Muscle layer of duodenum (tissue), 2 donors: Measurements from ENCODE around the gene HHATL.

Source experiments
- H3K27ac ChIP-seq: one replicate; pipeline ENCODE4 v1.7.0; 2013; ENCODE audit warnings: mild to moderate bottlenecking, low read length
- H3K27me3 ChIP-seq: one replicate; pipeline ENCODE4 v1.7.0; 2013; ENCODE audit warnings: low read depth, mild to moderate bottlenecking, control low read depth, low read length
- H3K36me3 ChIP-seq, 2 donors: one replicate each; pipeline ENCODE4 v1.7.0; 2013; ENCODE audit warnings: low read length in 2 of 2, control low read depth in 1 of 2, mild to moderate bottlenecking in 1 of 2; ENCODE audit not compliant: insufficient read depth in 2 of 2, control insufficient read depth in 1 of 2
- H3K4me1 ChIP-seq, 2 donors: one replicate each; pipeline ENCODE4 v1.7.0; 2013; ENCODE audit warnings: low read length in 2 of 2, mild to moderate bottlenecking in 2 of 2, control low read depth in 1 of 2, moderate library complexity in 1 of 2; ENCODE audit not compliant: insufficient read depth in 2 of 2, control insufficient read depth in 1 of 2
- H3K4me3 ChIP-seq, 2 donors: one replicate each; pipeline ENCODE4 v1.7.0; 2013; ENCODE audit warnings: low read length in 2 of 2, low read depth in 1 of 2, mild to moderate bottlenecking in 1 of 2
- H3K9me3 ChIP-seq, 2 donors: one replicate each; pipeline ENCODE4 v1.7.0; 2013; ENCODE audit warnings: low read length in 2 of 2, control low read depth in 1 of 2, mild to moderate bottlenecking in 1 of 2; ENCODE audit not compliant: control insufficient read depth in 1 of 2
- donor health status: healthy.

The HHATL gene

GRCh38 chr3:42732829-42733459, 30.3 kb upstream of the HHATL start:
- Histone ChIP-seq H3K9me3 (no peaks in the 10 kb centered on the region), H3K27ac (no peak overlapping the region), H3K27me3 (no peaks in the 10 kb centered on the region), H3K4me3 (no peak overlapping the region), H3K36me3 (no peaks in the 10 kb centered on the region), H3K4me1 (no peaks in the 10 kb centered on the region)

- no peaks in the 10 kb centered on the region for H3K9me3 ChIP-seq
- no peaks in the 10 kb centered on the region for H3K4me1 ChIP-seq
- no peak overlapping the region for H3K4me3 ChIP-seq
- no peak overlapping the region for H3K27ac ChIP-seq
- no peaks in the 10 kb centered on the region for H3K36me3 ChIP-seq
- H3K27me3 ChIP-seq: no peaks in the 10 kb centered on the region
Observed at GRCh38 chr3:42732196-42732828, 29.7 kb upstream of the HHATL start.

- Histone ChIP-seq H3K27ac (no peak overlapping the region), H3K9me3 (no peaks in the 10 kb centered on the region), H3K36me3 (no peaks in the 10 kb centered on the region), H3K4me1 (no peaks in the 10 kb centered on the region), H3K4me3 (no peak overlapping the region), H3K27me3 (no peaks in the 10 kb centered on the region)
Observed at GRCh38 chr3:42731476-42732195, 29.0 kb upstream of the HHATL start.

DNA sequence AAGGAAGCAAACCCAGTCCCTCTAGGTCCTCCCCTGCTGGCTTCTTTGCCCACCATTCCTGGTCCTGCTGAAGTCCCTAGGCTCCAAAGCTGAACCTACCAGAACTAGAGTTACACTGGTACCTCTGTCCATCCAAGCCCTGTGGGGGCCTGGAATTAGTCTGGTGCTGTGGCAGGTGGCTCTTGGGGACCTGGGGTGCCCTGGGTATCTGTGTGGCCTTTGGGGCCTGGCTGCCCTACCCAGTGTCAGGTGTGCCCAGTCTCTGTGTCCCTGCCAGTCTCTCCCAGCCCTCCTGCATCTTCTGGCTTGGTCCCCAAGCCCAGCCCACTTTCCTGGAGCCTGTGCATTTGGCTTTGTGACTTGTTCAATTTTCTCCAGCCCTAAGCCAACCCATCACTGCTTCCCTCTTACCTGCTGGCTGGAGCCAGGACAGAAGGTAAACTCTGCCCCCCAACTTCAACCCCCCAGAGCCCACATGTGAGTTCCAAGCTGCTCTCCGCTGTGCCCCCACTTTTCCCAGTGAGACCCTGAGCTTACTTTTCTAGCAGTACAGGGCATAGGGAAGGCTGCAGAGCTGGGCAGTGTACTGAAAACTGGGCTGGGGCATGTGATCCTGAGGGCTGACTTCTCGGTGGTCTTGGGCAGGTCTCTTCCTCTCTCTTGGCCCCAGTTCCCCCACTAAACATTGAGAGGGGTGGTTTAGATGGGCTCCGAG, 28.3 kb upstream of the HHATL start:
- no peaks in the 10 kb centered on the region for H3K4me1 ChIP-seq
- no peak overlapping the region for H3K27ac ChIP-seq
- no peak overlapping the region for H3K4me3 ChIP-seq

GRCh38 chr3:42730294-42730693, 27.7 kb upstream of the HHATL start:
- Histone ChIP-seq H3K27ac (no peak overlapping the region), H3K4me1 (no peaks in the 10 kb centered on the region), H3K36me3 (no peaks in the 10 kb centered on the region), H3K9me3 (no peaks in the 10 kb centered on the region), H3K27me3 (no peaks in the 10 kb centered on the region), H3K4me3 (no peak overlapping the region)

More for the DNA sequence above, 28.3 kb upstream of the HHATL start:
- Histone ChIP-seq H3K9me3 (no peaks in the 10 kb centered on the region), H3K36me3 (no peaks in the 10 kb centered on the region), H3K27me3 (no peaks in the 10 kb centered on the region)

GRCh38 chr3:42729404-42730145, 27.0 kb upstream of the HHATL start:
- H3K9me3 ChIP-seq: no peaks in the 10 kb centered on the region
- H3K27me3 ChIP-seq: no peaks in the 10 kb centered on the region
- H3K4me1 ChIP-seq: no peaks in the 10 kb centered on the region
- H3K27ac ChIP-seq: no peak overlapping the region
- no peak overlapping the region for H3K4me3 ChIP-seq
- H3K36me3 ChIP-seq: no peaks in the 10 kb centered on the region

DNA sequence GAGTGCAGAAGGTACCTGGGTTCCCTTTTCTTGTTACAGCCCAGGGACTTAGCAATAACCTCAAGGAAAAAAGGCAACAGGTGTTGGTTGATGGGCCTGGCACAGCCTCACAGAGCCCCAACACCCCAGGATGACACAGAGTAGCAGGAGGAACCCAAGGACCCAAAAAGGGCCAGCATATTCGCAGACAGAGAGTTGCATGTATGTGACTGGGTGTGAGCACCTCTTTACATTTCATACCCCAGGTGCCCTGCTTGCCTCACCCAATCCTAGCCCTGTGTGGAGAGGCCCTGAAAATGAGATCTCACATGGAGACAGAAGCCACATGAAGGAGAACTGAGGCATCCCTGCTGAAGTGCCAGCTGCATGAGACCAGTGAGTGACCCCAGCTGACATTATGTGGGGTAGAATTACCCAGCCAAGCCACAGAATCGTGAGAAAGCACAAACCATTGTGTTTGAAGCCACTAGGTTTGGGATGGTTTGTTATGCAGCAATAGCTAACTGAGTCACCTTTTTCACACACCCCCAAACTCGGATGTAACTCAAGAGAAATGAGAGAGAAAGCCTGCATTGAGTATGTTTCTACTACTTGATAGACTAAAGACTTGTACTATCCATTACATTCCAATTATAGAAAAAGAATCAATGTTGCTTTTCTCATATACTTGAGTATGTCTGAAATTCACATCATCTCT, 26.2 kb upstream of the HHATL start:
- Histone ChIP-seq H3K4me1 (no peaks in the 10 kb centered on the region), H3K27me3 (no peaks in the 10 kb centered on the region), H3K27ac (no peak overlapping the region), H3K9me3 (no peaks in the 10 kb centered on the region), H3K36me3 (no peaks in the 10 kb centered on the region), H3K4me3 (no peak overlapping the region)

GRCh38 chr3:42728056-42728455, 25.5 kb upstream of the HHATL start:
- H3K27me3 ChIP-seq: no peaks in the 10 kb centered on the region
- H3K4me1 ChIP-seq: no peaks in the 10 kb centered on the region
- H3K27ac ChIP-seq: no peak overlapping the region
- H3K9me3 ChIP-seq: no peaks in the 10 kb centered on the region
- H3K36me3 ChIP-seq: no peaks in the 10 kb centered on the region
- H3K4me3 ChIP-seq: no peak overlapping the region

- no peak overlapping the region for H3K4me3 ChIP-seq
- no peaks in the 10 kb centered on the region for H3K9me3 ChIP-seq
- H3K27me3 ChIP-seq: no peaks in the 10 kb centered on the region
- H3K27ac ChIP-seq: no peak overlapping the region
- H3K4me1 ChIP-seq: no peaks in the 10 kb centered on the region
- H3K36me3 ChIP-seq: no peaks in the 10 kb centered on the region
Observed at GRCh38 chr3:42725454-42725853, 22.9 kb upstream of the HHATL start.

DNA sequence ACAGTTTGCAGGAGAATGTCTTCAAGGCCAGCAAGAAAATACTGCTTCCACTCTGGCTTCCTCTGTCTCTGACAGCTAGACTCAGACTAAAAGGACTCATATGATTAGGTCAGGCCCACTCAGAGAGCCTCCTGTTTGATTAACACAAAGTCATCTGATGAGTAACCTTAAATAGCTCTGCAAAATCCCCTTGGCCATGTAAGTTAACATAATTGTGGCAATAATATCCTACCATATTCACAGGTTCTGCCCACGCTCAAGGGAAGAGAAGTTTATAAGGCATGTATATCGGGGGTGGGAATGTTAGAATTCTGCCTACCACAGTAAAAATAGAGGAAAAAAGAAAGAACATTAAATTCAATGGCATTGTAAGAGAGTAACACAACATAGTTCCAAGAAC, 20.6 kb upstream of the HHATL start:
- Histone ChIP-seq H3K4me3 (no peak overlapping the region), H3K36me3 (no peaks in the 10 kb centered on the region), H3K4me1 (no peaks in the 10 kb centered on the region), H3K9me3 (no peaks in the 10 kb centered on the region), H3K27me3 (no peaks in the 10 kb centered on the region), H3K27ac (no peak overlapping the region)
